RWPE2 (cell line): Measurements from ENCODE around the gene ELOVL1.
A peak's percentile ranks its signal among the peaks of the same experiment; 100 is the strongest.

Source experiments
- ATAC-seq: fragments of 200-7000 bp; cut with Tn5 transposase; 3 replicates; pipeline ENCODE4 v1.9.1; 2021; ENCODE audit warnings: low read depth
- DNase-seq: peaks from one replicate; pipeline ENCODE4 v3.0.0-alpha.2; 2020; ENCODE audit warnings: low spot score
- H3K27ac ChIP-seq: fragments of 450-650 bp; 2 replicates; pipeline ENCODE4 v1.5.1; 2017; ENCODE audit warnings: mild to moderate bottlenecking; ENCODE audit not compliant: poor library complexity, severe bottlenecking
- H3K27me3 ChIP-seq: fragments of 250-450 bp; sonication (Bioruptor Pico); 2 replicates; pipeline ENCODE4 v1.5.1; 2021; ENCODE audit warnings: mild to moderate bottlenecking, moderate library complexity; ENCODE audit not compliant: insufficient read depth, poor library complexity, severe bottlenecking
- H3K36me3 ChIP-seq: fragments of 250-450 bp; sonication (Bioruptor Pico); 2 replicates; pipeline ENCODE4 v1.5.1; 2020; ENCODE audit warnings: low read depth, mild to moderate bottlenecking, moderate library complexity
- H3K4me1 ChIP-seq: fragments of 250-450 bp; sonication (Bioruptor Pico); 2 replicates; pipeline ENCODE4 v1.5.1; 2021; ENCODE audit warnings: mild to moderate bottlenecking, moderate library complexity; ENCODE audit not compliant: insufficient read depth, poor library complexity, severe bottlenecking
- H3K4me3 ChIP-seq: fragments of 250-450 bp; sonication (Bioruptor Pico); 2 replicates; pipeline ENCODE4 v1.5.1; 2021; ENCODE audit warnings: mild to moderate bottlenecking, moderate library complexity; ENCODE audit not compliant: severe bottlenecking
- H3K9me3 ChIP-seq: fragments of 250-450 bp; sonication (Bioruptor Pico); 2 replicates; pipeline ENCODE4 v1.5.1; 2021; ENCODE audit warnings: mild to moderate bottlenecking, moderate library complexity; ENCODE audit not compliant: severe bottlenecking
- CTCF ChIP-seq: fragments of 450-650 bp; IDR thresholded peaks from one replicate; pipeline ENCODE4 v1.5.1; 2017; ENCODE audit warnings: mild to moderate bottlenecking, moderate library complexity; ENCODE audit not compliant: poor library complexity, severe bottlenecking

ELOVL1 gene

GRCh38 chr1:43360616-43361015, 7.2 kb downstream of the ELOVL1 start:
- H3K4me3 ChIP-seq: no peak overlapping the region
- peaks cover 19% of the 10 kb centered on the region for H3K4me1 ChIP-seq

GRCh38 chr1:43359696-43360095, 8.1 kb downstream of the ELOVL1 start:
- Histone ChIP-seq H3K27me3 (no peaks in the 10 kb centered on the region), H3K4me3 (peak overlapping the region; percentile 70), H3K36me3 (peaks cover 54% of the 10 kb centered on the region), H3K9me3 (no peaks in the 10 kb centered on the region), H3K27ac (peak overlapping the region; percentile 78), H3K4me1 (peaks cover 19% of the 10 kb centered on the region)
- ATAC-seq (no peak), DNase-seq (no peak)
- TF ChIP-seq CTCF: no peak

More at GRCh38 chr1:43360616-43361015, 7.2 kb downstream of the ELOVL1 start:
- TF ChIP-seq CTCF: no peak
- Histone ChIP-seq H3K27ac (peak overlapping the region; percentile 78), H3K9me3 (no peaks in the 10 kb centered on the region), H3K36me3 (peaks cover 61% of the 10 kb centered on the region), H3K27me3 (no peaks in the 10 kb centered on the region)
- no peak for DNase-seq
- no peak for ATAC-seq

GRCh38 chr1:43358746-43359693, 8.8 kb downstream of the ELOVL1 start, which contains the start of gene CDC20:
CDC20 (plus strand) TSS chr1:43358981; CDS start chr1:43359216, 235 bp downstream.
- TF ChIP-seq CTCF: no peak
- H3K36me3 ChIP-seq: peaks cover 47% of the 10 kb centered on the region
- H3K4me3 ChIP-seq: peak within 1 kb of the TSS; percentile 70
- peaks cover 19% of the 10 kb centered on the region for H3K4me1 ChIP-seq
- DNase-seq (peak; percentile 99), ATAC-seq (peak; percentile 94)
- peak within 1 kb of the TSS; percentile 78 for H3K27ac ChIP-seq
- no peaks in the 10 kb centered on the region for H3K9me3 ChIP-seq
- H3K27me3 ChIP-seq: no peaks in the 10 kb centered on the region

- peak; percentile 58 for TF ChIP-seq CTCF
- Histone ChIP-seq H3K27ac (peak overlapping the region; percentile 78), H3K9me3 (no peaks in the 10 kb centered on the region), H3K36me3 (peaks cover 39% of the 10 kb centered on the region), H3K27me3 (no peaks in the 10 kb centered on the region), H3K4me1 (peaks cover 19% of the 10 kb centered on the region), H3K4me3 (peak overlapping the region; percentile 70)
- ATAC-seq (peak; percentile 15), DNase-seq (no peak)
These were observed 9.6 kb downstream of the ELOVL1 start for GRCh38 chr1:43358121-43358745.
